Measurements from ENCODE around the gene AQP1.

AQP1 gene

DNA sequence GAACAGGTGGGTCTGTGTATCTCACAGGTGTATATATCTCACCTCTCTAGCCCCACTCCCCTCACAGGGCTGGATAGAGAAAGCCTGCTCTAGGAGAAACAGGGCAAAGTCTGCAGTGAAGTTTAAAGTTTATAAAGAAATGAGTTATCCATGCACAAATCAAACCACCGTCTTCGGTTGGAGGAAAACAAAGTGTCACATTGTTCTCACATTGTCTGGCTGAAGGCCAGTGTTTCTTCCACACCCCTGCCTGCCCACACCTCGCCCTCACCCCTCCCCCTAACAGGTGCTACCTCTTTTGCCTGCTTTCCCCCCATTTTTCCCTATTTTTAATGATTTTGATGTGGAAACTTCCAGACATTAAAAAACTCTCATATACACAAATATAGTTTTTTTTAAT is 25.8 kb downstream of the AQP1 start:
- no peaks in the 10 kb centered on the region for H3K4me1 ChIP-seq (ENCODE audit: control insufficient read depth, insufficient read depth, low read length)
- no peak overlapping the region for H3K4me3 ChIP-seq (ENCODE audit: low read length)
- no peak overlapping the region for H3K27ac ChIP-seq (ENCODE audit: low read depth, low read length)
- H3K9ac ChIP-seq (ENCODE audit: low read length) = no peak overlapping the region
- no peaks in the 10 kb centered on the region for H3K36me3 ChIP-seq (ENCODE audit: control insufficient read depth, insufficient read depth, low read length)
- H3K27me3 ChIP-seq (ENCODE audit: control insufficient read depth, insufficient read depth, low read length) = no peaks in the 10 kb centered on the region

GRCh38 chr7:30938435-30939316 is 27.0 kb downstream of the AQP1 start:
- Histone ChIP-seq H3K4me3 (ENCODE audit: low read length) (peak overlapping the region; percentile 38), H3K36me3 (ENCODE audit: control insufficient read depth, insufficient read depth, low read length) (no peaks in the 10 kb centered on the region), H3K4me1 (ENCODE audit: control insufficient read depth, insufficient read depth, low read length) (no peaks in the 10 kb centered on the region), H3K27me3 (ENCODE audit: control insufficient read depth, insufficient read depth, low read length) (no peaks in the 10 kb centered on the region), H3K27ac (ENCODE audit: low read depth, low read length) (no peak overlapping the region), H3K9ac (ENCODE audit: low read length) (no peak overlapping the region)

DNA sequence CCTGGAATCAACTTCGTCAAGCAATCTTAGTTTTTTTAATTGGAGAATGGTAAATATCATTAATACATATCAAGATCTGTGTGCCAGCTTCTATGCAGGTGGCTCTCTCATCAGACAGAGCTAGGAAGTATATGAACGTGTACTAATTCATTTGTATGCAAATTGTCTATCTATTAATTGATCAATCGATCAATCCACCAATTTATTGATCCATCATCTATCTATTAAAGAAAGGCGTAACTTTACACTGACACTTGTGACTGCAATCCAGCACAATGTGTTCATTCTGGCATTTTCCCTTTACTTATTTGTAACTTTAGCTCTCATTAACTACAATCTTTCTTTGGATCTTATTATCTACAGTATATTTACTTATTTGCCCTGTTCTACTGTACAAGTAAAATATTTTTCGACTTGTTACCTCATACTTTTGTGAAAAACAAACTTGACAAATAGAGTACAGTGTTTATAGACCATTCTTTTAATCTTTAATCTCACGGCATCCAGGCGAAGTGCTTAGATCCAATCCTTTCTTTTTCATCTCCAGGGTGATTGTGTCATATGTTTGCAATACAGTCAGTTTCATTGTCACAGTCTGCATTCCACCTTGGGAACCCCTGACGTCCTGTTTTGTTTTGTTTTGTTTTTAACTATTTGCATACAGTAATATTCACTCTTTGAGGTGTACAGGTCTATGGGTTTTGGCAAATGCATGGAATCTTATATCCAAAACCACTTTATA is 30.1 kb downstream of the AQP1 start:
- Histone ChIP-seq H3K9ac (ENCODE audit: low read length) (no peak overlapping the region), H3K4me1 (ENCODE audit: control insufficient read depth, insufficient read depth, low read length) (no peaks in the 10 kb centered on the region), H3K27me3 (ENCODE audit: control insufficient read depth, insufficient read depth, low read length) (no peaks in the 10 kb centered on the region), H3K36me3 (ENCODE audit: control insufficient read depth, insufficient read depth, low read length) (no peaks in the 10 kb centered on the region), H3K27ac (ENCODE audit: low read depth, low read length) (no peak overlapping the region), H3K4me3 (ENCODE audit: low read length) (no peak overlapping the region)

DNA sequence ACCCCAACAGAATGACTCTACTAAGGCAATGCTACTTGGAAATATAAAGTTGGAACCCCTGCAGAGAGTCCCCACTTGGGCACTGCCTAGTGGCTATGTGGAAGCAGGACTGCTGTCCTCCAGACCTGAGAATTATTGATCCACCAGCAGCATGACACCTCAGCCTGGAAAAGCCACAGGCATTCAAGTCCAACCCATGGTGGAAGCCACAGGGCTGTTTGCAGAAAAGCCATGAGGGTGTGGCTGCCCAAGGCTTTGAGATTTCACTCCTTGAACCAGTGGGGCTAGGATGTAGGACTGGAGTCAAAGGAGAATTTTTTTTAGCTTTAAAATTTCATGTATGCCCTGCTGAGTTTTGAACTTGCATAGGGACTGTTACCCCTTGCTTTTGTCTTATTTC is 38.5 kb downstream of the AQP1 start:
- Histone ChIP-seq H3K27ac (ENCODE audit: low read depth, low read length) (no peak overlapping the region), H3K27me3 (ENCODE audit: control insufficient read depth, insufficient read depth, low read length) (no peaks in the 10 kb centered on the region), H3K4me1 (ENCODE audit: control insufficient read depth, insufficient read depth, low read length) (no peaks in the 10 kb centered on the region), H3K9ac (ENCODE audit: low read length) (no peak overlapping the region), H3K36me3 (ENCODE audit: control insufficient read depth, insufficient read depth, low read length) (no peaks in the 10 kb centered on the region), H3K4me3 (ENCODE audit: low read length) (no peak overlapping the region)

- Histone ChIP-seq H3K27me3 (ENCODE audit: control insufficient read depth, insufficient read depth, low read length) (no peaks in the 10 kb centered on the region), H3K36me3 (ENCODE audit: control insufficient read depth, insufficient read depth, low read length) (no peaks in the 10 kb centered on the region), H3K27ac (ENCODE audit: low read depth, low read length) (no peak overlapping the region), H3K9ac (ENCODE audit: low read length) (no peak overlapping the region), H3K4me3 (ENCODE audit: low read length) (no peak overlapping the region), H3K4me1 (ENCODE audit: control insufficient read depth, insufficient read depth, low read length) (no peaks in the 10 kb centered on the region)
Observed at GRCh38 chr7:30954914-30955313, 43.3 kb downstream of the AQP1 start.

DNA sequence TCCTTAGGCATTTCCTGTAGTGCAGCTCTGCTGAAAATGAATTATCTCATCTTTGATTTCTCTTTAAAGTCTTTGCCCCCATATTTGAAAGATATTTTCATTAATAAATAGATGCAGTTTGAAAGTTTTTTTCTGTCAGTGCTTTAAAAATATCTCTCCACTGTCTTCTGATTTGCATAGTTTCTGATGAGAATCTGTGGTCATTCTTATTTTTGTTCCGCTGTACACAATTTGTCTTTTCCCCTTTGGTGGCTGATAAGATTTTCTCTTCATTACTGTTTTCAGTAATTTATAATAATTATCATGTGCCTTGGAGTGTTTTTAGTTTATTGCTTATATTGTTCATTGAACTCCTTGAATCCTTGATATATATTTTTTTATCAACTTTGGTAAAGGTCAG is 45.1 kb downstream of the AQP1 start:
- no peak overlapping the region for H3K9ac ChIP-seq (ENCODE audit: low read length)
- no peaks in the 10 kb centered on the region for H3K27me3 ChIP-seq (ENCODE audit: control insufficient read depth, insufficient read depth, low read length)
- no peaks in the 10 kb centered on the region for H3K4me1 ChIP-seq (ENCODE audit: control insufficient read depth, insufficient read depth, low read length)
- no peak overlapping the region for H3K27ac ChIP-seq (ENCODE audit: low read depth, low read length)
- H3K36me3 ChIP-seq (ENCODE audit: control insufficient read depth, insufficient read depth, low read length) = no peaks in the 10 kb centered on the region
- H3K4me3 ChIP-seq (ENCODE audit: low read length) = no peak overlapping the region

GRCh38 chr7:30963842-30964241 is 52.2 kb downstream of the AQP1 start, which contains the start of gene GHRHR:
GHRHR (plus strand) TSS chr7:30963953; CDS start chr7:30964069, 116 bp downstream.
- Histone ChIP-seq H3K27me3 (ENCODE audit: control insufficient read depth, insufficient read depth, low read length) (no peaks in the 10 kb centered on the region), H3K36me3 (ENCODE audit: control insufficient read depth, insufficient read depth, low read length) (no peaks in the 10 kb centered on the region), H3K9ac (ENCODE audit: low read length) (no peak within 1 kb of the TSS)

GRCh38 chr7:30965372-30965771 is 53.7 kb downstream of the AQP1 start:
- H3K27ac ChIP-seq (ENCODE audit: low read depth, low read length) = no peak overlapping the region
- H3K4me1 ChIP-seq (ENCODE audit: control insufficient read depth, insufficient read depth, low read length) = no peaks in the 10 kb centered on the region
- no peaks in the 10 kb centered on the region for H3K36me3 ChIP-seq (ENCODE audit: control insufficient read depth, insufficient read depth, low read length)
- no peak overlapping the region for H3K4me3 ChIP-seq (ENCODE audit: low read length)
- no peaks in the 10 kb centered on the region for H3K27me3 ChIP-seq (ENCODE audit: control insufficient read depth, insufficient read depth, low read length)
- H3K9ac ChIP-seq (ENCODE audit: low read length) = no peak overlapping the region

More at GRCh38 chr7:30963842-30964241, 52.2 kb downstream of the AQP1 start, which contains the start of gene GHRHR:
- Histone ChIP-seq H3K4me3 (ENCODE audit: low read length) (no peak within 1 kb of the TSS), H3K27ac (ENCODE audit: low read depth, low read length) (no peak within 1 kb of the TSS), H3K4me1 (ENCODE audit: control insufficient read depth, insufficient read depth, low read length) (no peaks in the 10 kb centered on the region)

GRCh38 chr7:30965883-30966282 is 54.2 kb downstream of the AQP1 start:
- H3K27me3 ChIP-seq (ENCODE audit: control insufficient read depth, insufficient read depth, low read length) = no peaks in the 10 kb centered on the region
- H3K4me3 ChIP-seq (ENCODE audit: low read length) = no peak overlapping the region
- no peak overlapping the region for H3K27ac ChIP-seq (ENCODE audit: low read depth, low read length)
- no peak overlapping the region for H3K9ac ChIP-seq (ENCODE audit: low read length)
- no peaks in the 10 kb centered on the region for H3K36me3 ChIP-seq (ENCODE audit: control insufficient read depth, insufficient read depth, low read length)
- no peaks in the 10 kb centered on the region for H3K4me1 ChIP-seq (ENCODE audit: control insufficient read depth, insufficient read depth, low read length)

GRCh38 chr7:30968294-30968693 is 56.6 kb downstream of the AQP1 start:
- Histone ChIP-seq H3K36me3 (ENCODE audit: control insufficient read depth, insufficient read depth, low read length) (no peaks in the 10 kb centered on the region), H3K4me3 (ENCODE audit: low read length) (no peak overlapping the region), H3K9ac (ENCODE audit: low read length) (no peak overlapping the region), H3K27me3 (ENCODE audit: control insufficient read depth, insufficient read depth, low read length) (no peaks in the 10 kb centered on the region), H3K4me1 (ENCODE audit: control insufficient read depth, insufficient read depth, low read length) (no peaks in the 10 kb centered on the region), H3K27ac (ENCODE audit: low read depth, low read length) (no peak overlapping the region)

DNA sequence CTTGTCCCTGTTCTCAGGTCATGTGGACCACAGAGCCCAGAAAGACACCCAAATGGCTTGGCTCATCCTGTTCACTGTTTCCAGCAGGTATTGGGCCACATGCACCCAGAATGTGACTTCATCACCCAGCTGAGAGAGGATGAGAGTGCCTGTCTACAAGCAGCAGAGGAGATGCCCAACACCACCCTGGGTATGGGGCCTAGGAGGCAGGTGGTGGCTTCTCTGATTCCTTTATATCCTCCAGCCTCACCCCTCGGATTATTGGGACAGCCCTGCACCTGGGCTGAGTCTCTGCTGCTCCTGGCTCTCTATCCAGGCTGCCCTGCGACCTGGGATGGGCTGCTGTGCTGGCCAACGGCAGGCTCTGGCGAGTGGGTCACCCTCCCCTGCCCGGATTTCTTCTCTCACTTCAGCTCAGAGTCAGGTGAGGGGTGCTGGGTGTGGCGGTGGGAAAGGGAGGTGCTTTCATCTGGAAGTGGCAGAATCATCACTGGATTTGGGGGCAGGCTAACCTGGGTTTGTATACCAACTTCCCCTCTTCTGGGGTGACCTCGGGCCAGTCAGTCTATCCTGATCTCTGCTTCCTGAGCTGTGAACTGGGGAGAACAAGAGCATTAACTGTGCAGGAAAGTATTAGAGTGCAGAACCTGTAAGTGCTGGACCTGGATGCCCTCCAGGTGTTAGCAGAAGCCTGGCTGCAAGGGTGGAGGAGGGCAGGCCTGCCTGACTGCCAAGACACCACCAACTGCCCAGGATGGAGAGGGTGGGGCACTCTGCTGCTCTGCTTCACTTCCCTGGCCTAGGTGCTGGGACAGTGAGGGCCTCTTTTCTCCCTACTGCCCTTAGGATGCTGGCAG is 57.3 kb downstream of the AQP1 start:
- H3K4me1 ChIP-seq (ENCODE audit: control insufficient read depth, insufficient read depth, low read length) = no peaks in the 10 kb centered on the region
- no peak overlapping the region for H3K9ac ChIP-seq (ENCODE audit: low read length)
- H3K36me3 ChIP-seq (ENCODE audit: control insufficient read depth, insufficient read depth, low read length) = no peaks in the 10 kb centered on the region
- H3K27ac ChIP-seq (ENCODE audit: low read depth, low read length) = no peak overlapping the region
- H3K27me3 ChIP-seq (ENCODE audit: control insufficient read depth, insufficient read depth, low read length) = no peaks in the 10 kb centered on the region
- no peak overlapping the region for H3K4me3 ChIP-seq (ENCODE audit: low read length)

GRCh38 chr7:30969604-30969970 is 57.9 kb downstream of the AQP1 start:
- Histone ChIP-seq H3K4me3 (ENCODE audit: low read length) (no peak overlapping the region), H3K27me3 (ENCODE audit: control insufficient read depth, insufficient read depth, low read length) (no peaks in the 10 kb centered on the region), H3K27ac (ENCODE audit: low read depth, low read length) (no peak overlapping the region), H3K36me3 (ENCODE audit: control insufficient read depth, insufficient read depth, low read length) (no peaks in the 10 kb centered on the region), H3K4me1 (ENCODE audit: control insufficient read depth, insufficient read depth, low read length) (no peaks in the 10 kb centered on the region), H3K9ac (ENCODE audit: low read length) (no peak overlapping the region)
